Mesenchymal stem cell (in vitro differentiated cells and primary cell): ENCODE data around the gene CCDC63.
"Not testable (repeated sequence)": the region's sequence is repeated elsewhere in the genome, so short reads cannot be mapped to it uniquely, and the experiment has no call there.

ENCODE experiments used
- DNase-seq: peaks from one replicate; pipeline ENCODE4 v3.0.0-alpha.2; 2013
- H2AFZ ChIP-seq: one replicate; pipeline ENCODE4 v1.6.1; 2013; ENCODE audit warnings: low read depth, mild to moderate bottlenecking, control low read depth, inconsistent platforms, low read length, moderate library complexity
- H2AK5ac ChIP-seq: 2 replicates; pipeline ENCODE4 v1.6.1; 2013; ENCODE audit warnings: low read length, moderate library complexity, mild to moderate bottlenecking, inconsistent platforms; ENCODE audit not compliant: severe bottlenecking
- H2BK120ac ChIP-seq: one replicate; pipeline ENCODE4 v1.6.1; 2013; ENCODE audit warnings: low read depth, mild to moderate bottlenecking, inconsistent platforms, low read length, moderate library complexity
- H2BK12ac ChIP-seq, 2 experiments: one replicate each; pipeline ENCODE4 v1.6.1; 2013; ENCODE audit warnings: inconsistent platforms in 2 of 2, low read length in 2 of 2, mild to moderate bottlenecking in 2 of 2, moderate library complexity in 2 of 2, control low read depth in 1 of 2
- H2BK15ac ChIP-seq: one replicate; pipeline ENCODE4 v1.6.1; 2013; ENCODE audit warnings: mild to moderate bottlenecking, low read depth, inconsistent platforms; ENCODE audit not compliant: poor library complexity, severe bottlenecking
- H2BK5ac ChIP-seq: 2 replicates; pipeline ENCODE4 v1.6.1; 2013; ENCODE audit warnings: low read depth, mild to moderate bottlenecking, low read length, control low read depth, inconsistent platforms; ENCODE audit not compliant: poor library complexity, severe bottlenecking
- H3K14ac ChIP-seq, 2 experiments: one replicate each; pipeline ENCODE4 v1.6.1; 2013; ENCODE audit warnings: inconsistent platforms in 2 of 2, low read length in 2 of 2, control low read depth in 1 of 2, mild to moderate bottlenecking in 1 of 2, moderate library complexity in 1 of 2
- H3K18ac ChIP-seq, 2 experiments: one replicate each; pipeline ENCODE4 v1.6.1; 2013; ENCODE audit warnings: inconsistent platforms in 2 of 2, low read length in 2 of 2, control low read depth in 1 of 2, low read depth in 1 of 2, mild to moderate bottlenecking in 1 of 2
- H3K23ac ChIP-seq, 2 experiments: one replicate each; pipeline ENCODE4 v1.6.1; 2013; ENCODE audit warnings: inconsistent platforms in 2 of 2, low read length in 2 of 2, mild to moderate bottlenecking in 2 of 2, moderate library complexity in 2 of 2, control low read depth in 1 of 2
- H3K27ac ChIP-seq: 2 replicates; pipeline ENCODE4 v1.5.1; 2013; ENCODE audit warnings: mild to moderate bottlenecking, moderate library complexity, low read length, control low read depth, inconsistent platforms; ENCODE audit not compliant: poor library complexity, severe bottlenecking
- H3K27me3 ChIP-seq, 2 experiments: 2 replicates each; pipeline versions ENCODE4 v1.6.1 to v1.7.0; 2013; ENCODE audit warnings: low read length in 2 of 2, mild to moderate bottlenecking in 2 of 2, moderate library complexity in 2 of 2, control low read depth in 1 of 2, inconsistent platforms in 1 of 2; ENCODE audit not compliant: control insufficient read depth in 1 of 2, insufficient read depth in 1 of 2
- H3K36me3 ChIP-seq, 2 experiments: 2 replicates each; pipeline versions ENCODE4 v1.6.1 to v1.7.0; 2013; ENCODE audit warnings: low read length in 2 of 2, control low read depth in 1 of 2, inconsistent platforms in 1 of 2, low read depth in 1 of 2, mild to moderate bottlenecking in 1 of 2; ENCODE audit not compliant: insufficient read depth in 2 of 2, control insufficient read depth in 1 of 2
- H3K4ac ChIP-seq, 2 experiments: one replicate each; pipeline ENCODE4 v1.6.1; 2013; ENCODE audit warnings: inconsistent platforms in 2 of 2, low read length in 2 of 2, mild to moderate bottlenecking in 2 of 2, moderate library complexity in 2 of 2, control low read depth in 1 of 2, low read depth in 1 of 2
- H3K4me1 ChIP-seq: 2 replicates; pipeline ENCODE4 v1.6.1; 2013; ENCODE audit warnings: low read depth, low read length, control low read depth; ENCODE audit not compliant: control insufficient read depth, insufficient read depth
- H3K4me2 ChIP-seq: 2 replicates; pipeline ENCODE4 v1.6.1; 2013; ENCODE audit warnings: low read length, mild to moderate bottlenecking, inconsistent platforms; ENCODE audit not compliant: poor library complexity, severe bottlenecking
- H3K4me3 ChIP-seq, 2 experiments: 2 replicates each; pipeline versions ENCODE4 v1.5.1 to v1.7.0; 2013; ENCODE audit warnings: low read length in 2 of 2, mild to moderate bottlenecking in 2 of 2, control low read depth in 1 of 2, low read depth in 1 of 2; ENCODE audit not compliant: insufficient read depth in 1 of 2
- H3K79me1 ChIP-seq: replicated peaks from 2 replicates; pipeline ENCODE4 v1.6.1; 2013; ENCODE audit warnings: mild to moderate bottlenecking, control low read depth, low read length, inconsistent platforms; ENCODE audit not compliant: poor library complexity, severe bottlenecking
- H3K9ac ChIP-seq: 2 replicates; pipeline ENCODE4 v1.7.0; 2013; ENCODE audit warnings: mild to moderate bottlenecking, low read length, moderate library complexity
- H3K9me3 ChIP-seq: 2 replicates; pipeline ENCODE4 v1.7.0; 2013; ENCODE audit warnings: mild to moderate bottlenecking, low read length; ENCODE audit not compliant: control insufficient read depth
- H4K8ac ChIP-seq: one replicate; pipeline ENCODE4 v1.6.1; 2013; ENCODE audit warnings: inconsistent platforms, mild to moderate bottlenecking, low read length, moderate library complexity
- H4K91ac ChIP-seq: one replicate; pipeline ENCODE4 v1.6.1; 2013; ENCODE audit warnings: mild to moderate bottlenecking, low read length, inconsistent platforms
- WGBS: methylation state at CpG from one replicate; pipeline ENCODE4 v1.1.7; 2013; ENCODE audit warnings: mixed read lengths; 5-methylcytosine and 5-hydroxymethylcytosine counted together

CCDC63 gene

GRCh38 chr12:110948041-110948440 lies 101.3 kb downstream of the CCDC63 start:
- no peak overlapping the region for H3K18ac ChIP-seq
- H4K91ac ChIP-seq: no peak overlapping the region
- no peak overlapping the region for H3K4me2 ChIP-seq
- 54% methylated on average over 2 of the region's 2 CpGs for WGBS
- no peak overlapping the region for H2BK5ac ChIP-seq
- no peak overlapping the region for H2AFZ ChIP-seq
- H2BK120ac ChIP-seq: no peak overlapping the region
- no peak overlapping the region for H3K14ac ChIP-seq
- peaks cover 12% of the 10 kb centered on the region for H3K9me3 ChIP-seq
- no peaks in the 10 kb centered on the region for H3K79me1 ChIP-seq
- DNase-seq: no peak
- no peak overlapping the region for H2AK5ac ChIP-seq
- peaks cover 0 to 3% of the 10 kb centered on the region in 2 experiments for H3K27me3 ChIP-seq
- H3K36me3 ChIP-seq: no peaks in the 10 kb centered on the region
- no peak overlapping the region for H3K4me3 ChIP-seq
- no peak overlapping the region for H3K9ac ChIP-seq
- H3K27ac ChIP-seq: no peak overlapping the region
- H2BK12ac ChIP-seq: no peak overlapping the region
- H2BK15ac ChIP-seq: no peak overlapping the region
- no peaks in the 10 kb centered on the region for H3K4me1 ChIP-seq
- H3K4ac ChIP-seq: no peak overlapping the region
- H3K23ac ChIP-seq: no peak overlapping the region
- H4K8ac ChIP-seq: no peak overlapping the region

- peaks cover 12% of the 10 kb centered on the region for H3K9me3 ChIP-seq
- WGBS: 71% methylated on average over 2 of the region's 31 CpGs
- H2BK120ac ChIP-seq, H3K18ac ChIP-seq, H3K14ac ChIP-seq, H2BK15ac ChIP-seq, H3K27me3 ChIP-seq, H2AK5ac ChIP-seq, H3K4me3 ChIP-seq, H3K23ac ChIP-seq, DNase-seq, H4K91ac ChIP-seq, H2BK5ac ChIP-seq, H2AFZ ChIP-seq, H3K9ac ChIP-seq, H3K79me1 ChIP-seq, H3K27ac ChIP-seq, H3K4me2 ChIP-seq, H3K36me3 ChIP-seq, H3K4ac ChIP-seq, H4K8ac ChIP-seq, H3K4me1 ChIP-seq, H2BK12ac ChIP-seq: not testable (repeated sequence)
Observed at GRCh38 chr12:110950466-110950865, 103.7 kb downstream of the CCDC63 start.

GRCh38 chr12:110950867-110951266 lies 104.1 kb downstream of the CCDC63 start:
- not testable (repeated sequence) for H3K18ac ChIP-seq, H4K8ac ChIP-seq, DNase-seq, H3K36me3 ChIP-seq, H3K79me1 ChIP-seq, H3K9me3 ChIP-seq, H3K14ac ChIP-seq, H2AFZ ChIP-seq, H3K4me2 ChIP-seq, H2BK15ac ChIP-seq, H2AK5ac ChIP-seq, H2BK120ac ChIP-seq, H3K27ac ChIP-seq, H3K23ac ChIP-seq, H3K9ac ChIP-seq, H3K4me3 ChIP-seq, H3K27me3 ChIP-seq, H3K4me1 ChIP-seq, H4K91ac ChIP-seq, H2BK5ac ChIP-seq, H3K4ac ChIP-seq, H2BK12ac ChIP-seq
- WGBS: 94% methylated on average over 15 of the region's 31 CpGs
